Transverse colon (tissue), 4 donors: Measurements from ENCODE around the gene ACSS3.

Source experiments
- CTCF ChIP-seq, 5 experiments: fragments of 200-600 bp in 3 of 5; fragments of 450-650 bp in 2 of 5; sonication (generic) in 3 of 5; IDR thresholded peaks; 1 replicate in 2 of 5; 2 replicates in 3 of 5; pipeline ENCODE4 v1.5.1; 2016 to 2017; ENCODE audit warnings: antibody characterized with exemption in 5 of 5, inconsistent platforms in 3 of 5, mild to moderate bottlenecking in 2 of 5, moderate library complexity in 1 of 5
- POLR2A ChIP-seq: fragments of 450-650 bp; IDR thresholded peaks from one replicate; pipeline ENCODE4 v1.6.1; 2016; ENCODE audit warnings: antibody characterized with exemption, mild to moderate bottlenecking, moderate library complexity
- POLR2AphosphoS5 ChIP-seq, 3 donors: sonication (generic); formaldehyde crosslinking; IDR thresholded peaks; one replicate each; pipeline ENCODE4 v1.6.1; 2016; ENCODE audit warnings: antibody characterized with exemption in 3 of 3

- TF ChIP-seq CTCF (IDR thresholded peaks at IDR 0.05) = no peak
- TF ChIP-seq POLR2A = no peak
- TF ChIP-seq POLR2AphosphoS5 (IDR thresholded peaks at IDR 0.05) = no peak
Measured at GRCh38 chr12:81086342-81086741, 8.5 kb downstream of the ACSS3 start.
